Measurements from ENCODE around the gene ECSIT. TPM values are rescaled to one million over a fixed set of nuclear protein-coding genes. Genes with fewer than 3 reads are reported as not detected.
A peak's percentile ranks its signal among the peaks of the same experiment; 100 is the strongest.

The ECSIT gene
- total and polyA plus RNA-seq, 11 donors = 69.7 to 242 (median 133) TPM

- no peak for DNase-seq
- Histone ChIP-seq H3K36me3 (no peaks in the 10 kb centered on the region), H3K9me3 (no peaks in the 10 kb centered on the region), H3K27ac (no peak overlapping the region), H3K4me3 (no peak overlapping the region), H3K4me1 (no peaks in the 10 kb centered on the region), H3K27me3 (peaks cover 0 to 5% (median 0%) of the 10 kb centered on the region in 9 donors)
- intact Hi-C loops (cut with DNase I) = no loop called here
- no peak for ATAC-seq
- WGBS, 4 donors = 25 to 43% (median 36%) methylated on average over 1 to 8 of the region's 8 CpGs
- TF ChIP-seq POLR2A (IDR thresholded peaks at IDR 0.05) (no peak), CTCF (IDR thresholded peaks at IDR 0.05) (no peak)
These were observed 63.3 kb downstream of the ECSIT start for GRCh38 chr19:11465600-11465999.

GRCh38 chr19:11464333-11465265 lies 64.3 kb downstream of the ECSIT start:
- peak in 1 of 4 donors; percentile 36 for ATAC-seq

GRCh38 chr19:11463391-11463790 lies 65.5 kb downstream of the ECSIT start:
- Histone ChIP-seq H3K9me3 (no peaks in the 10 kb centered on the region), H3K36me3 (no peaks in the 10 kb centered on the region), H3K27ac (no peak overlapping the region), H3K4me1 (no peaks in the 10 kb centered on the region), H3K4me3 (no peak overlapping the region), H3K27me3 (peaks cover 0 to 17% (median 0%) of the 10 kb centered on the region in 9 donors)
- 62 to 71% (median 67%) methylated on average over 12 of the region's 12 CpGs for WGBS, 4 donors
- ATAC-seq = no peak
- TF ChIP-seq POLR2A (IDR thresholded peaks at IDR 0.05) = no peak
- intact Hi-C loops (cut with DNase I) = no loop called here
- no peak for DNase-seq

More at GRCh38 chr19:11464333-11465265, 64.3 kb downstream of the ECSIT start:
- no peaks in the 10 kb centered on the region for H3K4me1 ChIP-seq
- TF ChIP-seq POLR2A (IDR thresholded peaks at IDR 0.05) (no peak), CTCF (IDR thresholded peaks at IDR 0.05) (no peak)
- intact Hi-C loops (cut with DNase I) = no loop called here
- DNase-seq = no peak
- WGBS, 4 donors = 81 to 89% (median 86%) methylated on average over 11 of the region's 11 CpGs
- no peak overlapping the region for H3K4me3 ChIP-seq
- H3K36me3 ChIP-seq = no peaks in the 10 kb centered on the region
- no peaks in the 10 kb centered on the region for H3K9me3 ChIP-seq
- H3K27me3 ChIP-seq = peaks cover 0 to 14% (median 0%) of the 10 kb centered on the region in 9 donors
- H3K27ac ChIP-seq = no peak overlapping the region

- no peaks in the 10 kb centered on the region for H3K9me3 ChIP-seq
- no peak overlapping the region for H3K27ac ChIP-seq
- H3K4me1 ChIP-seq = no peaks in the 10 kb centered on the region
- ATAC-seq (no peak), DNase-seq (no peak)
- 57 to 77% (median 69%) methylated on average over 2 of the region's 2 CpGs for WGBS, 4 donors
- H3K4me3 ChIP-seq = no peak overlapping the region
- H3K27me3 ChIP-seq = peaks cover 0 to 17% (median 0%) of the 10 kb centered on the region in 9 donors
- no peak for TF ChIP-seq CTCF (IDR thresholded peaks at IDR 0.05)
- TF ChIP-seq POLR2A (IDR thresholded peaks at IDR 0.05) = no peak
- no peaks in the 10 kb centered on the region for H3K36me3 ChIP-seq
- intact Hi-C loops (cut with DNase I) = no loop called here
These were observed 67.5 kb downstream of the ECSIT start for GRCh38 chr19:11461453-11461852.
